Measurements from ENCODE around the gene RBPMS2.
A peak's percentile ranks its signal among the peaks of the same experiment; 100 is the strongest.

The RBPMS2 gene

GRCh38 chr15:64710676-64711428 lies 64.5 kb downstream of the RBPMS2 start:
- no peak overlapping the region for H3K4me3 ChIP-seq (IDR thresholded peaks at IDR 0.05; ENCODE audit: insufficient read depth, low read depth, low read length)
- no peaks in the 10 kb centered on the region for H3K79me2 ChIP-seq (ENCODE audit: insufficient read depth, low read depth)
- H3K36me3 ChIP-seq (ENCODE audit: insufficient read depth), result no peaks in the 10 kb centered on the region
- no peaks in the 10 kb centered on the region for H4K20me1 ChIP-seq (ENCODE audit: insufficient read depth)
- H2AFZ ChIP-seq (ENCODE audit: low read depth), result no peak overlapping the region
- no peak overlapping the region for H3K9ac ChIP-seq
- no peak overlapping the region for H3K4me2 ChIP-seq
- no peaks in the 10 kb centered on the region for H3K4me1 ChIP-seq (ENCODE audit: low read depth, poor library complexity, severe bottlenecking)
- no peak overlapping the region for H3K27ac ChIP-seq
- H3K27me3 ChIP-seq (ENCODE audit: insufficient read depth, low read depth), result no peaks in the 10 kb centered on the region
- TF ChIP-seq CTCF (conservative IDR thresholded peaks at IDR 0.05; ENCODE audit: low read depth, low read length), result no peak

- H3K36me3 ChIP-seq (ENCODE audit: insufficient read depth), result no peaks in the 10 kb centered on the region
- no peaks in the 10 kb centered on the region for H4K20me1 ChIP-seq (ENCODE audit: insufficient read depth)
- H3K4me3 ChIP-seq (IDR thresholded peaks at IDR 0.05; ENCODE audit: insufficient read depth, low read depth, low read length), result no peak overlapping the region
- H2AFZ ChIP-seq (ENCODE audit: low read depth), result no peak overlapping the region
- H3K4me2 ChIP-seq, result no peak overlapping the region
- no peak for TF ChIP-seq CTCF (conservative IDR thresholded peaks at IDR 0.05; ENCODE audit: low read depth, low read length)
- H3K4me1 ChIP-seq (ENCODE audit: low read depth, poor library complexity, severe bottlenecking), result peaks cover 16% of the 10 kb centered on the region
- H3K9ac ChIP-seq, result no peak overlapping the region
- peaks cover 13% of the 10 kb centered on the region for H3K79me2 ChIP-seq (ENCODE audit: insufficient read depth, low read depth)
- no peak overlapping the region for H3K27ac ChIP-seq
- no peaks in the 10 kb centered on the region for H3K27me3 ChIP-seq (ENCODE audit: insufficient read depth, low read depth)
Measured at GRCh38 chr15:64706011-64706911, 69.1 kb downstream of the RBPMS2 start.

GRCh38 chr15:64705006-64705405 lies 70.4 kb downstream of the RBPMS2 start:
- H3K4me2 ChIP-seq, result no peak overlapping the region
- TF ChIP-seq CTCF (conservative IDR thresholded peaks at IDR 0.05; ENCODE audit: low read depth, low read length), result no peak
- H3K4me1 ChIP-seq (ENCODE audit: low read depth, poor library complexity, severe bottlenecking), result peaks cover 28% of the 10 kb centered on the region

GRCh38 chr15:64703632-64703959 lies 71.8 kb downstream of the RBPMS2 start:
- H3K27me3 ChIP-seq (ENCODE audit: insufficient read depth, low read depth), result no peaks in the 10 kb centered on the region
- peak overlapping the region; percentile 84 for H2AFZ ChIP-seq (ENCODE audit: low read depth)
- no peaks in the 10 kb centered on the region for H3K36me3 ChIP-seq (ENCODE audit: insufficient read depth)
- peak overlapping the region; percentile 27 for H3K27ac ChIP-seq
- H3K79me2 ChIP-seq (ENCODE audit: insufficient read depth, low read depth), result peaks cover 34% of the 10 kb centered on the region
- TF ChIP-seq CTCF (conservative IDR thresholded peaks at IDR 0.05; ENCODE audit: low read depth, low read length), result no peak
- peak overlapping the region; percentile 70; the same call in 1 of the 2 replicates for H3K9ac ChIP-seq
- H4K20me1 ChIP-seq (ENCODE audit: insufficient read depth), result no peaks in the 10 kb centered on the region
- peak overlapping the region; percentile 98 for H3K4me2 ChIP-seq
- peaks cover 43% of the 10 kb centered on the region for H3K4me1 ChIP-seq (ENCODE audit: low read depth, poor library complexity, severe bottlenecking)
- H3K4me3 ChIP-seq (IDR thresholded peaks at IDR 0.05; ENCODE audit: insufficient read depth, low read depth, low read length), result no peak overlapping the region

More at GRCh38 chr15:64705006-64705405, 70.4 kb downstream of the RBPMS2 start:
- H3K79me2 ChIP-seq (ENCODE audit: insufficient read depth, low read depth), result peaks cover 20% of the 10 kb centered on the region
- H2AFZ ChIP-seq (ENCODE audit: low read depth), result no peak overlapping the region
- H3K27ac ChIP-seq, result no peak overlapping the region
- no peaks in the 10 kb centered on the region for H3K36me3 ChIP-seq (ENCODE audit: insufficient read depth)
- no peaks in the 10 kb centered on the region for H3K27me3 ChIP-seq (ENCODE audit: insufficient read depth, low read depth)
- H4K20me1 ChIP-seq (ENCODE audit: insufficient read depth), result no peaks in the 10 kb centered on the region
- H3K9ac ChIP-seq, result no peak overlapping the region
- no peak overlapping the region for H3K4me3 ChIP-seq (IDR thresholded peaks at IDR 0.05; ENCODE audit: insufficient read depth, low read depth, low read length)

Data from KMS-11 (cell line).